ENCODE results near the gene ALDH3B2.

ALDH3B2 gene

DNA sequence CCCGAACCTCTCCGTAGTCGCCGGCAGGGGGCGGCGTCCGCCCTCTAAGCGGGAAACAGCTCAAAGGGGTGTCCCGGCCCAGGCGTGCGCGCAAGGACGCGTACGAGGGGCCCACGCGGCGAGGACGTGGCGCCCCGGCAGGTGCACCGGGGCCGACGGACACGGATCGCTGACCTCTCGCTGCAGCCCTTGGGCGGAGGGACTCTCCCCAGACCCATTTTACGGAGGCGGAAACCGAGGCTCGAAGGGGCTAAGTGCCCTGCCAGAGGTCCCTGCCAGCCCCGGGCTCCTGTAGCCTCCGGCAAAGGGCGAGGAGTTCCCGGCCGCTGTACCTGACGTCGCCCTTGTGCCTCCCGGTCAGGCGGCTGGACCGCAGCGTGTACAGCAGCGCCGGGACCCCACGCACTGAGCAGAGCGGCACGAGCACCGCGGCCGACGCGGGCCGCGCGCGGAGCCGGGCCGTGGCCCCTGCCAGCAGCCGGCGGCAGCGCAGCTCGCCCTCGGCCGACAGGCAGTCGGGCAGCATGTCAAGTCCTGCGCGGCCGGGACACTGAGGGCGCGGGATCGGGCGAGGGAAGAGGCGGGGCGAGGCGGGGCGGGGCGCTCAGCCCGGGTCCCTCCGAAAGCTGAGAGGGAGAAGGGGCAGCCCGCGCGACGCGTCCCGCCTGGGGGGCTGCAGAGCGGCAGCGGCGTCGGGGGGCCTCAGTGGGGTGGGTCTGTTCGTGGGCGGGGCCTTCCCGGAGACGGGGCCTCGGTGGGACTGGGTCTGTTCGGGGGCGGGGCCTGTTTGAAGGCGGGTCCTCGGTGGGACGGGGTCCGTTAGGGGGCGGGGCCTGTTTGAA, 44.8 kb downstream of the ALDH3B2 start, which contains the start of gene NUDT8 (continued):
- TF ChIP-seq ZNF114 (tag by site-specific recombination; IDR thresholded peaks at IDR 0.05) (no peak), ZNF473 (tag by site-specific recombination; IDR thresholded peaks at IDR 0.05) (no peak), HOXC10 (CRISPR knock-in tag; IDR thresholded peaks at IDR 0.05) (no peak)

DNA sequence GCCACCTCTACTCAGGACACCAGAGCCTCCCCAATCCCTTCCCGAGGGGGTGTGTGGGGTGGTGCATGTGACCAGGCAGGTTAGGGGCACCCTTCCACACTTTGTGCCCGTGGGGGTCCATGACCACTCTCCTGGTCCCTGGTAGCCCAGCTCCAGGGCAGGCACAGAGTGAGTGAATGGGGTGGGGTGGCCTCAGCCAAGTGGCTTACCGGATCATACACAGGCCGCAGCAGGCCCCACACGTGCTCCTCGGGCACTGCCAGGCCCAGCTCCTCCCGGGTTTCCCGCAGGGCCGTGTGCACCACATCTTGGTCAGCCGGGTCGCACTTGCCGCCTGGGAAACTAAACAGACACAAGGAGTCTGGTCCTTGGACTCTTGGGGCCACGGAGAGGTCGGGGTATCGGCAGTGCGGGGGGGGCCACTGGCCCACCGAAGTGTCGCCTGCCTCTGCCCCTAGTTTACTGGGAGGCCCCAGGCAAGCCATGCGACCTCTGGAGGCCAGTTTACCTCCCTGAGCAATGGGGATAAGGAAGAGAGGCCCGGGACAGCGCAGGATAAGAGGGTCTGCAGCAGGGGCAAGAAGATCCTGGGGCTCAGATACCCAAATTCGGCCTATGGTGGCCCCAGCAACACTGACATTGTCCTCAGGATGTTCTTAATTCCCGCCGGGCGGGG, 45.6 kb downstream of the ALDH3B2 start:
- Histone ChIP-seq H3K4me1 (ENCODE audit: control insufficient read depth, insufficient read depth, low read length) (no peaks in the 10 kb centered on the region), H3K9me3 (ENCODE audit: control insufficient read depth, insufficient read depth, low read depth, low read length) (no peaks in the 10 kb centered on the region), H3K4me3 (ENCODE audit: low read depth, low read length) (no peak overlapping the region), H3K36me3 (ENCODE audit: control insufficient read depth in 2 of 2, insufficient read depth in 1 of 2, low read length in 2 of 2) (no peaks in the 10 kb centered on the region), H3K27ac (ENCODE audit: extremely low read depth, low read depth, low read length) (no peak overlapping the region)
- CTCF ChIA-PET = interaction anchor here (0.6 to 4.9 kb wide), 15 partner anchors 9 to 474 kb away, joined by 3 to 53 read pairs (median 4); partner anchors contain the start of gene GSTP1
- TF ChIP-seq ZNF768 (tag by site-specific recombination; IDR thresholded peaks at IDR 0.05) (no peak), ZNF391 (tag by site-specific recombination; IDR thresholded peaks at IDR 0.05; ENCODE audit: borderline replicate concordance, low read depth) (no peak), ZNF394 (tag by site-specific recombination; IDR thresholded peaks at IDR 0.05; ENCODE audit: borderline replicate concordance) (no peak)
- TF ChIP-seq, protein P1, sequence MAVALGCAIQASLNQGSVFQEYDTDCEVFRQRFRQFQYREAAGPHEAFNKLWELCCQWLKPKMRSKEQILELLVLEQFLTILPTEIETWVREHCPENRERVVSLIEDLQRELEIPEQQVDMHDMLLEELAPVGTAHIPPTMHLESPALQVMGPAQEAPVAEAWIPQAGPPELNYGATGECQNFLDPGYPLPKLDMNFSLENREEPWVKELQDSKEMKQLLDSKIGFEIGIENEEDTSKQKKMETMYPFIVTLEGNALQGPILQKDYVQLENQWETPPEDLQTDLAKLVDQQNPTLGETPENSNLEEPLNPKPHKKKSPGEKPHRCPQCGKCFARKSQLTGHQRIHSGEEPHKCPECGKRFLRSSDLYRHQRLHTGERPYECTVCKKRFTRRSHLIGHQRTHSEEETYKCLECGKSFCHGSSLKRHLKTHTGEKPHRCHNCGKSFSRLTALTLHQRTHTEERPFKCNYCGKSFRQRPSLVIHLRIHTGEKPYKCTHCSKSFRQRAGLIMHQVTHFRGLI (tag by site-specific recombination; IDR thresholded peaks at IDR 0.05) = no peak
- TF ChIP-seq, protein P2, sequence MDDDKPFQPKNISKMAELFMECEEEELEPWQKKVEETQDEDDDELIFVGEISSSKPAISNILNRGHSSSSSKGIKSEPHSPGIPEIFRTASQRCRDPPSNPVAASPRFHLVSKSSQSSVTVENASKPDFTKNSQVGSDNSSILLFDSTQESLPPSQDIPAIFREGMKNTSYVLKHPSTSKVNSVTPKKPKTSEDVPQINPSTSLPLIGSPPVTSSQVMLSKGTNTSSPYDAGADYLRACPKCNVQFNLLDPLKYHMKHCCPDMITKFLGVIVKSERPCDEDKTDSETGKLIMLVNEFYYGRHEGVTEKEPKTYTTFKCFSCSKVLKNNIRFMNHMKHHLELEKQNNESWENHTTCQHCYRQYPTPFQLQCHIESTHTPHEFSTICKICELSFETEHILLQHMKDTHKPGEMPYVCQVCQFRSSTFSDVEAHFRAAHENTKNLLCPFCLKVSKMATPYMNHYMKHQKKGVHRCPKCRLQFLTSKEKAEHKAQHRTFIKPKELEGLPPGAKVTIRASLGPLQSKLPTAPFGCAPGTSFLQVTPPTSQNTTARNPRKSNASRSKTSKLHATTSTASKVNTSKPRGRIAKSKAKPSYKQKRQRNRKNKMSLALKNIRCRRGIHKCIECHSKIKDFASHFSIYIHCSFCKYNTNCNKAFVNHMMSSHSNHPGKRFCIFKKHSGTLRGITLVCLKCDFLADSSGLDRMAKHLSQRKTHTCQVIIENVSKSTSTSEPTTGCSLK (tag by site-specific recombination; IDR thresholded peaks at IDR 0.05) = no peak
- TF ChIP-seq, protein P3, sequence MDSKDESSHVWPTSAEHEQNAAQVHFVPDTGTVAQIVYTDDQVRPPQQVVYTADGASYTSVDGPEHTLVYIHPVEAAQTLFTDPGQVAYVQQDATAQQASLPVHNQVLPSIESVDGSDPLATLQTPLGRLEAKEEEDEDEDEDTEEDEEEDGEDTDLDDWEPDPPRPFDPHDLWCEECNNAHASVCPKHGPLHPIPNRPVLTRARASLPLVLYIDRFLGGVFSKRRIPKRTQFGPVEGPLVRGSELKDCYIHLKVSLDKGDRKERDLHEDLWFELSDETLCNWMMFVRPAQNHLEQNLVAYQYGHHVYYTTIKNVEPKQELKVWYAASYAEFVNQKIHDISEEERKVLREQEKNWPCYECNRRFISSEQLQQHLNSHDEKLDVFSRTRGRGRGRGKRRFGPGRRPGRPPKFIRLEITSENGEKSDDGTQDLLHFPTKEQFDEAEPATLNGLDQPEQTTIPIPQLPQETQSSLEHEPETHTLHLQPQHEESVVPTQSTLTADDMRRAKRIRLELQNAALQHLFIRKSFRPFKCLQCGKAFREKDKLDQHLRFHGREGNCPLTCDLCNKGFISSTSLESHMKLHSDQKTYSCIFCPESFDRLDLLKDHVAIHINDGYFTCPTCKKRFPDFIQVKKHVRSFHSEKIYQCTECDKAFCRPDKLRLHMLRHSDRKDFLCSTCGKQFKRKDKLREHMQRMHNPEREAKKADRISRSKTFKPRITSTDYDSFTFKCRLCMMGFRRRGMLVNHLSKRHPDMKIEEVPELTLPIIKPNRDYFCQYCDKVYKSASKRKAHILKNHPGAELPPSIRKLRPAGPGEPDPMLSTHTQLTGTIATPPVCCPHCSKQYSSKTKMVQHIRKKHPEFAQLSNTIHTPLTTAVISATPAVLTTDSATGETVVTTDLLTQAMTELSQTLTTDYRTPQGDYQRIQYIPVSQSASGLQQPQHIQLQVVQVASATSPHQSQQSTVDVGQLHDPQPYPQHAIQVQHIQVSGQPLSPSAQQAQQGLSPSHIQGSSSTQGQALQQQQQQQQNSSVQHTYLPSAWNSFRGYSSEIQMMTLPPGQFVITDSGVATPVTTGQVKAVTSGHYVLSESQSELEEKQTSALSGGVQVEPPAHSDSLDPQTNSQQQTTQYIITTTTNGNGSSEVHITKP (tag by site-specific recombination; IDR thresholded peaks at IDR 0.05) = no peak
- TF ChIP-seq, protein P4, sequence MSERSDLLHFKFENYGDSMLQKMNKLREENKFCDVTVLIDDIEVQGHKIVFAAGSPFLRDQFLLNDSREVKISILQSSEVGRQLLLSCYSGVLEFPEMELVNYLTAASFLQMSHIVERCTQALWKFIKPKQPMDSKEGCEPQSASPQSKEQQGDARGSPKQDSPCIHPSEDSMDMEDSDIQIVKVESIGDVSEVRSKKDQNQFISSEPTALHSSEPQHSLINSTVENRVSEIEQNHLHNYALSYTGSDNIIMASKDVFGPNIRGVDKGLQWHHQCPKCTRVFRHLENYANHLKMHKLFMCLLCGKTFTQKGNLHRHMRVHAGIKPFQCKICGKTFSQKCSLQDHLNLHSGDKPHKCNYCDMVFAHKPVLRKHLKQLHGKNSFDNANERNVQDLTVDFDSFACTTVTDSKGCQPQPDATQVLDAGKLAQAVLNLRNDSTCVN (tag by site-specific recombination; optimal IDR thresholded peaks at IDR 0.05) = no peak
- POLR2A ChIA-PET = interaction anchor here (1.0 to 1.2 kb wide), 2 partner anchors 11 to 227 kb away, joined by 3 read pairs; partner anchors contain the start of gene PPP1CA
